Activated CD8-positive, alpha-beta memory T cell treated with anti-CD3 and anti-CD28 coated beads, Interleukin-2, amount 50 U/mL, for 48 hours (primary cell): Measurements from ENCODE around the gene AKAP6.

Experiments
- DNase-seq: peaks from one replicate; pipeline ENCODE4 v3.0.0-alpha.2; 2020

Gene AKAP6, protein sequence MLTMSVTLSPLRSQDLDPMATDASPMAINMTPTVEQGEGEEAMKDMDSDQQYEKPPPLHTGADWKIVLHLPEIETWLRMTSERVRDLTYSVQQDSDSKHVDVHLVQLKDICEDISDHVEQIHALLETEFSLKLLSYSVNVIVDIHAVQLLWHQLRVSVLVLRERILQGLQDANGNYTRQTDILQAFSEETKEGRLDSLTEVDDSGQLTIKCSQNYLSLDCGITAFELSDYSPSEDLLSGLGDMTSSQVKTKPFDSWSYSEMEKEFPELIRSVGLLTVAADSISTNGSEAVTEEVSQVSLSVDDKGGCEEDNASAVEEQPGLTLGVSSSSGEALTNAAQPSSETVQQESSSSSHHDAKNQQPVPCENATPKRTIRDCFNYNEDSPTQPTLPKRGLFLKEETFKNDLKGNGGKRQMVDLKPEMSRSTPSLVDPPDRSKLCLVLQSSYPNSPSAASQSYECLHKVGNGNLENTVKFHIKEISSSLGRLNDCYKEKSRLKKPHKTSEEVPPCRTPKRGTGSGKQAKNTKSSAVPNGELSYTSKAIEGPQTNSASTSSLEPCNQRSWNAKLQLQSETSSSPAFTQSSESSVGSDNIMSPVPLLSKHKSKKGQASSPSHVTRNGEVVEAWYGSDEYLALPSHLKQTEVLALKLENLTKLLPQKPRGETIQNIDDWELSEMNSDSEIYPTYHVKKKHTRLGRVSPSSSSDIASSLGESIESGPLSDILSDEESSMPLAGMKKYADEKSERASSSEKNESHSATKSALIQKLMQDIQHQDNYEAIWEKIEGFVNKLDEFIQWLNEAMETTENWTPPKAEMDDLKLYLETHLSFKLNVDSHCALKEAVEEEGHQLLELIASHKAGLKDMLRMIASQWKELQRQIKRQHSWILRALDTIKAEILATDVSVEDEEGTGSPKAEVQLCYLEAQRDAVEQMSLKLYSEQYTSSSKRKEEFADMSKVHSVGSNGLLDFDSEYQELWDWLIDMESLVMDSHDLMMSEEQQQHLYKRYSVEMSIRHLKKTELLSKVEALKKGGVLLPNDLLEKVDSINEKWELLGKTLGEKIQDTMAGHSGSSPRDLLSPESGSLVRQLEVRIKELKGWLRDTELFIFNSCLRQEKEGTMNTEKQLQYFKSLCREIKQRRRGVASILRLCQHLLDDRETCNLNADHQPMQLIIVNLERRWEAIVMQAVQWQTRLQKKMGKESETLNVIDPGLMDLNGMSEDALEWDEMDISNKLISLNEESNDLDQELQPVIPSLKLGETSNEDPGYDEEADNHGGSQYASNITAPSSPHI (N-terminal part only)

DNA sequence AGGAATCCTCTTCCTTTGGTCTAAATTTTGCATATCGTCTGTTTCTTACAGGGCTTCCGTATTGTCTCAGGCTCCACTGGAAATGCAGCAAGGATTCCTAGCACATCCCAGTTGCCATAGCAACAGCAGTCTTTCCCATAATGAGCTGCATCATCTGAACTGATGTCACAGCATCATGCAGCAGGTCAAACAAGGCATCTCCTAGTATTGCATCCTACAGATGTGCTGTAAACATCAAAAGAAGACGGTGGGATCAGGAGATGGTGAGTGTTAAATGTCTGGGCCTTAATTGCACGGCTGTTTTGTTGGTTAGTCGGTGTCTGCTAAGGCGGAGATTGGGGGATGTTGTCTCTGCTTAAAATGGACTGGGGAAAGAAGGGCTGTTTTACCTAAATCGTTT, at the start of gene AKAP6:
Gene AKAP6 (plus strand): TSS at position 153 of the 400 bp plus-strand sequence. CDS start 104,196 bp downstream, outside the sequence.
- DNase-seq = no peak

DNA sequence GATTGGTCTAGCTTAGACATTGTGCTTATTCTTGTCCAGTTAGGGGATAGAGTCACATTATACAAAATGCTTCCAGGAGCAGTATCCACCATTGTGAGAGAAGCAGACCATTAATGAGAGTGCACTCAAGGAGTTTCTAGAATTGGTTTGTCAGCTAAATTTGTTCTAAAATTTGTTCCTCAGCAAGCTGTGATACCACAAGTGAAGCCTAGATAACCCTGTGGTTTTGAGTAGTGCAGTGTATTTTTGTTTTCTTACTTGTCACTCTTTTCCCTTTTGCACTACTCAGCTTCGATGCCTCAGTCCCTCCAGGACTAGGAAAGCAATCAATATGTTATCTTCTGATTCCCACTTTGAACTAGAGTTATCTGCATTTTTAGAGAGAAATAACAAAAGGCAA, 42.5 kb upstream of the AKAP6 start:
- no peak for DNase-seq

DNA sequence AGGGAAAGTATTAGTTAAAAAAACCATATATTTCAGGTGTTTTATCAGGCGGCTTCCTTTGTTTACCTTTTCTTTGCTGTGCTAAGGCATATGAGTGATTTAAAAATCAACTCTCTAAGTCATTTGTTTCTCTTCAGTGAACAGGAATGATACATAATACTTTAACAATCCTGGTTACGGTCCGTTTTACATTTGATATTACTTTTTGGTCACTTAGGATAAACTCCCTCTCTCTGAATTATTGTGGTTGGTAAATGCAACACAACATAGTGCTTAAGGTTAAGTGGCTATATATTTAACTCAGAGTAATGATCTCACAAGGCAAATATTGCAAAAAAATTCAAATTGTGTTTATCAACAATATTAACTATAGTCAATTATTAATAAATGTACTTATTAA, 32.7 kb upstream of the AKAP6 start:
- no peak for DNase-seq

DNA sequence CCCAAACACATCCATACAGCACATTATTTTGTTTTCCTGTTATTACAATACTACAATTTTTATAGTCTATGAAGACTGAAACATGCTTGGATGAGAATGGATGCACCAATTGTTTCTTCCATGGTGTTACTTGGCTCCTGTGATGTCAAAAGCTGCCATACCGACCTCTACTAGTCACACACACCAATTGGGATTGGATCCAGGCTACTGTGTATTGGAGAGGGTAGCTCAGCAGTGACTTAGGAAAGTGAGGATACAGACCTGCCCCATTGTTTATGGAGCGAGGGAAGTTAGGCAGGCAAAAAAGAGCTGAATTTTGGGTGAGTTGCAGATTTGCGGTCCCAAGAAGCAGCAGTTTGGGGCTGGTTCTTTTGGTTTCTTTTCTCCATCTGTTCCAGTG, 30.8 kb upstream of the AKAP6 start:
- DNase-seq = no peak

DNA sequence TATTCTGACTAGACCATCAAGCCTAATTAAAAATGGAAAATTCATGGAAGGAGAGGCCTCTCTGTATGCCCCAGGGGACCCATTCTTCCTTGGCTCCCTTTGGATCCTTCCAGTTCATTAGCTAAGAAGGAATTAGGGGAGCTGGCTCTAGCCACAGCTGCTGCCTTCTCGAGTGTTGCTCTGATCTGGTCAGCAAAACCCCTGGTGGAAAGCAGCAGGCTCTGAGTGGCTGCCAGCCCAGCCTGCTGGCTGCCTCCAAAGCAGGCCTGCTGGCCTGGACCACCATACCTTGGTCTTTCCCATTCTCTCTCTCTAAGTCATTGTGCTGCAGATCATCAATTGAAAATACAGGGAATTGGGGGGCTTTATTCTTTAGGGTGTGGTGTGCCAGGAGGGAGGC, 29.0 kb upstream of the AKAP6 start:
- no peak for DNase-seq

DNA sequence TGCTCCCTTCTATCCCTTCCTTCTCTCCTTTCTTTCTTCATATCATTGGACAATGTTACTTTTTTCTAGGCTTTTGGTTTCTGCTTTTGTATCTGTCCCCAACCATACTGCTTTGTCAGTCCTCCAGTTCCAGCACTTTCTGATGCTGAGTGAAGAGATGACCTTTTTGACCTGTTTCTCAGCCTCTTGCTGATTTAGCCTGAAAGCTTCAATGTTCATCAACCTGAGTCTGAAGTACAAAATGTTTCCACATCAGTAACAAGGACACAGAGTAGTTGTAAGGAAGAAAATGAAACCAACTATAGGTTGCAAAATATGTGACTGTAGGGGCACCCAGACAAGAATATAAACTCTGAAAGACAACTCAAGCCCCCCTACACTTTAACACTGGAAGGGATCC, 25.2 kb upstream of the AKAP6 start:
- no peak for DNase-seq

DNA sequence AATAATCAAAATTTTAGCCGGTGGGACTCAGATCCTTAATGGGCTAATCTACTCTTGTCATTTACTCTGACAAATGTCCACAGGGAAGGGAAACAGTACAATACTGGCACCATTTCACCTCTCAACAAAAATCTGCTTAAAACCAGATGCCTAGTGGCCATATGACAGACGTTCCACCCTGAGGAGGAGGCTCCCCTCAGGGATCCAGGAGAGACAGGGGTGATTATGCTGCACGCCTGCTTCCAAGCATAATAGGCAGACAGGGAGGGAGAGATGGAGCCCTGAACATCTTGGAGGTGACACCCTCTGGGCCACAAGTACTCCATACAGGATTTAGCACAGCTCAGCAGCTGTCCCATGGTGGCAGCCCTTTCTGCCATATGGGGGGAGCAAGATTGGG, 24.8 kb upstream of the AKAP6 start:
- DNase-seq = no peak

DNA sequence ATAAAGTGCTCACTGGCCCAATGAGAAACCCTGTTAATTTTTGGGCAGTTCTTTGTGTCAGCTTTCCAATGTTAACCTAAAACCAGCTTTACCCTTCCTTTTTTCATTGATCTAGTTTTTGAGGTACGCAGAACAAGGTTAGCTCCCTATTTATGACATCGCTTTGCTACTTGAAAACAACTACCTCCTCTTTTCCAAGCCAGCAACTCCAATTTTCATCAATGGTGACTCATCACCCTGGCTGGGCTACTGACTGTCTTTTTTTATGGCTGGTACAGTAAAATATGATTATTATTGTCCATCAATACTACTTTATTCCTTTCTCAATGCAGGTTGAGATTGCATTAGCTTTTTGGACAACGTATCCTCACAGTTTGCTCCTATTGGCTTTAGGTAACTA, 22.5 kb upstream of the AKAP6 start:
- DNase-seq = no peak

DNA sequence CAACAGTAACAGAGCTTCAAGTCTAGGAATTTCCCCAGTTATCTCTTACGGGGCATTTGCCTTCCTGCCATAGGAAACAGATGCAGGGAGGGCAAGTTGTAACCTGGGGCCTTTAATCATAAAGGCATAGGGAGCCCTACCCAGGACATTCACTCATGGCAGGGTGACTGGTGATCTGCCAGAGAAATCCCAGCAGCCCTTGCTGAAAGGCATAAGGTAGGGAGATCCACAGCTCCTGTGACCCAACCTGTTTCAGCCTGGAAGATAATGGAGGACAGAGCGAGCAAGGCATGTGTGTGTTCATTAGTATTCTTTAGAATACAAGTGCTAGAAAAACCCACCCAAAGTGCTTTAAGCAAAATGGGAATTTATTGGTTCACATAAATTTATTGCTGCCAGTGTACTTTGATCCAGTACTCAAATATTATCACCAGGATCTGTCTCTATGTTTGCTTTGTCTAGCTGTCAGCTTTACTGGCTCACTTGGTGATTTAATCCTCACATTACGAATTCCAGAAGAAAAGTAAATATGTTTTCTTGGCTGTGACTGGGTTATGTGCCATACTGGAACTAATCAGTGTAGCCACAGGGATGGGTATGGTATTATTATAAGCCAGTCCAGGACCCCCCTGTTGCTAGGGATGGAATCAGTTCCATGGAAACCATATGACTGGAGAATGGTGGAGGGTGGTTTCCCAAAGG, 21.1 kb upstream of the AKAP6 start:
- DNase-seq = no peak

DNA sequence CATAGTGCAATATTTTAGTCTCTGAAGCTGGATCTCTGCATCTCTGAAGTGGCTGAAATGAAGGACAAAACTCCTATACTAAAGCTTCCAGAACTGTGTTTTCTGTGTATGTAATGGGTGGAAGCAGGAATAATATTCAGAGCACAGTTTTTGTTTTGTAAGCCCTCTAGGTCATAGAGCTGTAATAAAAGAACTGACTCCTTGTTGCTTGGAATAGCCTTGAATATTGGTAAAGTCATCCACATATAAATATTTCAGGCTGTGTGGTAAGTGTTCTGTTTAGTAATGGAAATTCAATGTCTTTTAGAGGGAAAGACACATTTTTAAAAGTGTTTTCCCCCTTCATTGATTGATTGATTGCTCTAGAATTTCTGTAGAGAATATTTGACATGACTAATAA, 18.2 kb upstream of the AKAP6 start:
- DNase-seq = no peak

DNA sequence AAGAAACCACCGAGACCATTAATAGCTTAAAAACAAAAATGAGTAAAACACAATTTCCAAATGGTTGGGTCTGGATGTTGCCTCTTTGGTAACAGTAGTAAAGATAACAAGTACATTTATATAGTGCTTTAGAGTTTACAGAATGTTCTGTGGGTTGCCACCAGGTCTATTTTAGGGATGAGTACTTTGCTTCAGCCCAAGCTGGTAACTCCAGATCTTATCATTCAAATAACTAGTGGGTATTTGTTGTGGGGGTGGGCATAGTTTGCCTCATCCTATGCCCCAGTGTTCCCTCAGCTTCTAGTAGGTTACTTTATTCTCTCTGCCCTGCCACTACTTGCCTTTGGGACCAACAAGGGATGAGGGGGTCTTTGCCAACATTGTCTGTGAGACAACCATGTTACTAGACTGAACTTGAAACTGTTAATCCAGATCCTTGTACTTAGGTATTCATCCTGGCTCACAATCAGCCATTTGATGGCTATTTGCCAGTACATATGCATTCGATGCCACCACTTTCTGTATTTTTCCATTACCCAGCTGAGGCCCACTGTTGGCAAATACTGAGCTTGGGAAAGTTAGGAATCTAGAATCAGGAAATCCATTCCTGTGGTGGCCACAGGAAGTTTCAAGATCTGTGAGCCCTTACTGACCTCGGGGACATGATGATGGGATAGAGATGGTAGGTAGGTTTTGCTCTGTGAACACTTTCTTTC, 17.6 kb upstream of the AKAP6 start:
- no peak for DNase-seq

DNA sequence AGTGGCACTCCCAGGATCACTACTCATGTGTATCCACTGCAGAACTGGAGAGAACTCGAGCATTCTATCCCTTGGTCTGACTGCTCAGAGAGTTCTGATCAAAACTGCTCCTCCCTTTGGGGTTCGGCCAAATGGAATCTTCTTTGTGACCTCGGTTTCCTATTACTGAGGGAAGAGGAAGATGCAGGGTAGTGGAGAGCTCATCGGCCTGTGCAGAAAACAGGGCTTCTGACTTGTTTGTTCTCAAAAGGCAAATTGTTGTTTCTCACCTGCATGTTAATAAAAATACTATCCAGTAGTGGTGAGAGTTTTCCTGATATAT, 17.1 kb upstream of the AKAP6 start:
- DNase-seq = no peak

DNA sequence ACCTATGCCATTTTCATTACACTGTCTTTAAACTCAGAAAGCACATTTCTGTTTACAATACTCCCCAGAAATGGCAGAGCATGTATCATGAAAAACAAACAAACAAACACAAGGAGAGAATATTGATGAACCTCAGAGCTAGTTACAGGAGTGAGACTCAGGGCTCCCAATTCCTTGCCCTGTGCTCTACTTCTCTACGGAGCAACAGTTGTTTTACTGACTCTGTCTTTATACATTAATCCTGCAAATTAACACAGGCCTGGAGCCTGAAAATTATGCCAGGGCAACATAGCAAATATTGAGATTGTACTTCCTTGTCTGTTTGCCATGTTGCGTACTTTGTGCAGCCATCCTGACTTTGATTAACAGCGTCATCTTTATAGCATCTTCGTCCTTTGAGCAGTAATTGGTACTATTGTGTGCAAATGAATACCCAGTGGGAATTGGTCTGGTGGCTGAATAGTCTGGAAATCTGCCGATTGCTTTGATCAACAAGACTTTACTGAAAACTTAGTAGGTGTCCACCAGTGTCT, 15.2 kb upstream of the AKAP6 start:
- DNase-seq = no peak

DNA sequence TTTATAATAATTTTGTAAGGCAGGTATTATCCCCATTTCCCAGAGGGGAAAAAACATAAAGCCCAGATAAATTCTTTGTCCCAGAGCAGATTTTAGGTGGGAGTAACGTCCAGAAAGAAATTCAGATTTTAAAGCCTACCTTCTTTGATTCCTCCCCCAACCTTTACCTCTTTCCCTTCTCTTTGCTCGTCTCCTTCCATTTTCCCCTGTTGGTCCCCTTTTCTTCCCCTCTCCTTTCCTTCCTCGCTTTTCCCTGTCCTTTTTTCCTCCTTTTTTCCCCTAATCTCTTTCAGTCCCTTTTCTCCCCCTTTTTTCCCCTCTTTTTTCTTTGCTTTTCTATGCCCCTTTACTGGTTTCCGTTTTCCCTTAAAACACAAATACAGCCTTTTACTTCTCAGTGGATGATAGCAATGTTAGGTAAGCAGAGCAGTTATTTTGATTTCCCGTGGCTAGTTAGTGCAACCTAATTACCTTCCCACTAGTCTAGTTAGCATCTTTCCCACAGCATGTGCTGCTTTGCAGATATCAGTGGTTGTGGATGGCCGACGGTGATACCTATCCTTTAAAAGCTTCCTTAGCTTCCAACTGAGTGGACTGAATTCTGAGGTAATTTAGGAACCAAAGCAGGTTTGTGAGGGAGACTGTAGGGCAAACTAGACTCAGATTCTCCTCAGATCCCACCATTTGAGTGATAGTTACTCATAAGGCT, 10.9 kb upstream of the AKAP6 start:
- no peak for DNase-seq

DNA sequence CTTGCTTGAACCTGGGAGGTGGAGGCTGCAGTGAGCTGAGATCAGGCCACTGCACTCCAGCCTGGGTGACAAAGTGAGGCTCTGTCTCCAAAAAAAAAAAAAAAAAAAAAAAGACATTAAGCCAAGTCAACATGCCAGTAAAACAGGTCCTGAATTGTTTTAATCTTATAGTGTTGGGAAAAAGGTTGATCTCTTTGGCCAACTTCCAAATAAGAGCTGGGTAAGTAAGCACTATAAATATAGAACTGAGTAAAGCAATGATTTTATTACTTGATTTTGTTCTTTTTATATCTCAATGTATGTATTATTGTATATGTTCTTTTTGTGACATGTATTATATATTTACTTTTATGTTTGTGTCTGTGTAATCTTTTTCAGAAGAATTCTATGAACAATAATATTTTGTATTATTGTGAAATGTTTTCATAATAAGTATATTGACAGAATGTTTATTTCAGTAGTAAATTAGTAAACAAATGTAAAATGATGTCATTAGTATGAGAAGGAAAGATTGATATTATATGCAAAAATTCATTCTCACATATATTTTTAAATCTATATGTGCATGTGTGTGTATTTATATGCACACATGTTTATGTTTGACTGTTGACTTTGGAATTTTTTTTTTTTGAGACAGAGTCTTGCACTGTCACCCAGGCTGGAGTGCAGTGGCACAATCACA, 9.6 kb upstream of the AKAP6 start:
- no peak for DNase-seq

DNA sequence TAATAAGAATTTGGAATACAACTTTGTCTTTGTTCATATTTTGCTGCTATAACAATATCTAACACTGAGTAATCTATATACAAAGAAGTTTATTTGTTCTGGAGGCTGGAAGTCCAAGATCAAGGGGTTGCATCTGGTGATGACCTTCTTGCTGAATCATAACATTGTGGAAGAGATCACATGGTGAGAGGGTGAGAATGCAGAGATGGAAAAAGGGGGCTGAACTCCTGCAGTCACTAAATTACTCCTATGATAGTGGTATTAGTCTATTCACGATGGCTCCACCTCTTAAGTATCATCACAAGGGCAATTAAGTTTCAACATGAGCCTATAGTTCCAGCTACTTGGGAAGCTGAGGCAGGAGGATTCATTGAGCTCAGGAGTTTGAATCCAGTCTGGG, 4.5 kb upstream of the AKAP6 start:
- DNase-seq = no peak

DNA sequence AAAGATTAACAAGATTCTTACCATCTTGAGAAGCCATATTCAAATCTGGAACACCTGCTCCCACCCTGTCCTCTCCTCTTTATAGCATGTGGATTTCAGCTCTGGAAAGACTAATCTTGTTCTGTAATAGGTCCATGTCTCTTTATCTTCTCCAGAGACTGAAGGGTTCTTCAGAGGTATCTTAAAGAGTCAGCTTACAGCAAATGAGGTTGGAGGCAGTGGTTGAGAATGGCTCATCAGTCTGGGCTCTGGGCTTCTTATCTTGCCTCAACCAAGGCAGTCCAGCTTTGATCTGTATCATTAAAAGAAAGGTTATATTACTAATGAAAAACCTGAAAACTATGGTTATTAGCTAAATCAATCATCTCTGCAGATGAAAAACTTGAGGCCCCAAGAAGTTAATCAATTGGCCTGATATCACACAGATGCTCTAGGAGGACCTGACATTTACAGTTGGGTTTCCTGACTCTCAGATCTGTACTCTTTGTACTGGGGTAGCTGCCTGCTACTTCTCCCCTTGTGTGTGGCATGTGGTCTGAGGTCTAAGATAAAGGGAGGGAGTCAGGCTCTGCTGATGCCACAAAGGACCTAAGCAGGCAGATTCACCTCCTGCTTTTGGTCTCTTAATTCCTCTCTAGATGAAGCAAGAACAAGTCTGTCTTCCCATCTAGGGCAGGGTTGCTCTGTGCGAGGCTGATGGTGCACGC, 1.7 kb upstream of the AKAP6 start:
- DNase-seq = no peak

DNA sequence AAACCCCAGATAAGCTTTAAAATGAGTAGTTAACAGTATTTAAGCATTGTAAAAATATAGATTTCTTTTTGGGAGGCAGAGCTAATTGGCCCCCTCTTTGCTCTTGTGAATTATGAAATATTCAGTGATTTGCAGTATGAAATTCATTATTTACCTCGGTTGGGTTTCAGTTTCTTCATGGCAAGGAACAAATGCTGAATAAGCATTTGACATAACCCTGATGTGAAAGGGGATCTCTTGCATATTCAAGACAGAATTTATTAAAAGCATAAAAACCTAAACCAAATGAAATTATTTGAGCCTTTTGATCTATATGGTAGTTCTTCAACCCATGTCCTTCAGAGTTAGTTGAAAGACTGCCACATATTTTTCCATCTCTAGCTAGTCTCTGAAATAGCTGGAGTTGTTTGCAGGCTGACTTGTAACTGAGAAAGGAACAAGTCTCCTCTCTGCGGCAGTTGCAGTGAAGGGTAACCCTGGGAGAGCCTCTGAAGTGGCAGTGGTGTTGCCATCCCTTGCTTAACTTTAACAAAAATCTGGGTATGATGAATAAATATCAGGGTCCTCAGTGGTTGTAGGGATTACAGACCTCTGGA, 690 bp downstream of the AKAP6 start:
- DNase-seq = no peak

DNA sequence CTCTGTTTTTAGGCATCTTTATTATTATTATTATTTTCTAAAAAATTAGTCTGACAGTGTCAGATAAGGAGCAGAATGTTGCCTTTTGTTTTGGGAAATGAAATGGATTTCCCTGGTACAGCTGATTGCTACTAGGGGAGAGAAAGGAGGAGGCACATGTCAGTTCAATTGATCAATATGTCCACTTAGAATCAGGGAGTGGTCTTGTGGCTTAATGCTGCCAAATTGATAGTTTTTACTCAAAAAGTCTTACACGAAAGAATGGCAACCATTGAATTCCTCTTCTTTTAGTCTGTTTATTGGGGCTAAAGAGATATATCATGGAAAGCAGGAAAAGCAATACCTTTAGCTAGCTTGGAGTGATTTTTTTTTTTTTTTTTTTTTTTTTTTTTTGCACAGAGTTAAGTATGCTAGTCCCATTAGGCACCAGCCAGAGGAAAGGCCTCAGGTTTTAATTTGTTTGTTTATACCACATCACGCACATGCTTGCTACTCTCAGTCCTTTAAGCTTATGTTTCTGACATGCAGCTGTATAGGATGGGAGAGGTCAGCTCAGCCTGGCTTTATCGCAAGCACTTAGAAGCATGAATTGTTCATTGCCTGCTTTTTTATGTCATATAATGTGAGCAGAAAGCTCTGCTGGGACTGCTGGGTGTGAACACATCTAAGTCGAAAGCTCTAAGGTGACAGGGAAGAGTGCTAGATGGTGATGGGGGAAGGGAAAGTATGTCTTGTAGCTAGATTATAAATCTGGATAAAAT, 1.4 kb downstream of the AKAP6 start:
- DNase-seq = no peak
